ENCODE results near the gene LMF1.
"Not testable (repeated sequence)": the region's sequence is repeated elsewhere in the genome, so short reads cannot be mapped to it uniquely, and the experiment has no call there.

LMF1 gene

GRCh38 chr16:822909-823297 lies 147.9 kb downstream of the LMF1 start:
- no peak for DNase-seq

GRCh38 chr16:822174-822908 lies 148.4 kb downstream of the LMF1 start:
- DNase-seq, result no peak

GRCh38 chr16:821751-822150 lies 149.0 kb downstream of the LMF1 start:
- no peak for DNase-seq

- no peak for DNase-seq
Measured at GRCh38 chr16:820748-821147, 150.0 kb downstream of the LMF1 start.

- DNase-seq, result not testable (repeated sequence)
Measured at GRCh38 chr16:820044-820408, 150.8 kb downstream of the LMF1 start.

GRCh38 chr16:819336-820043 lies 151.3 kb downstream of the LMF1 start:
- DNase-seq, result no peak

GRCh38 chr16:818592-818991 lies 152.2 kb downstream of the LMF1 start:
- no peak for DNase-seq

GRCh38 chr16:818132-818531 lies 152.7 kb downstream of the LMF1 start:
- DNase-seq, result no peak

- DNase-seq, result no peak
Measured at GRCh38 chr16:817001-817906, 153.5 kb downstream of the LMF1 start.

GRCh38 chr16:815861-816260 lies 154.9 kb downstream of the LMF1 start:
- no peak for DNase-seq

- no peak for DNase-seq
Measured at GRCh38 chr16:814974-815373, 155.8 kb downstream of the LMF1 start.

- DNase-seq, result no peak
Measured at GRCh38 chr16:813916-814412, 156.8 kb downstream of the LMF1 start.

GRCh38 chr16:813204-813915 lies 157.4 kb downstream of the LMF1 start:
- no peak for DNase-seq

- DNase-seq, result no peak
Measured at GRCh38 chr16:808085-808386, 162.7 kb downstream of the LMF1 start.

- peak; percentile 12 for DNase-seq
Measured at GRCh38 chr16:807347-808084, 163.3 kb downstream of the LMF1 start.

GRCh38 chr16:805474-805873 lies 165.3 kb downstream of the LMF1 start:
- DNase-seq, result no peak

GRCh38 chr16:804193-805048 lies 166.4 kb downstream of the LMF1 start:
- DNase-seq, result no peak

GRCh38 chr16:803754-804080 lies 167.1 kb downstream of the LMF1 start:
- no peak for DNase-seq
